A673 (cell line): Measurements from ENCODE around the gene ATP6V0E1. TPM values are rescaled to one million over a fixed set of nuclear protein-coding genes. Genes with fewer than 3 reads are reported as not detected.
A peak's percentile ranks its signal among the peaks of the same experiment; 100 is the strongest.

ENCODE experiments used
- BruUV-seq: library from RNA; stranded (reverse); fragments of 400-500 nt; replicated peaks from 2 replicates; lab custom pipeline; 2021; lab: Mats Ljungman, UMichigan
- CTCF ChIA-PET: fragments of 300-600 bp; sonication (Branson Sonifier 250); formaldehyde crosslinking; loops from one replicate; lab custom pipeline; 2022; ENCODE audit warnings: antibody characterized with exemption; lab: Charles Lee
- POLR2A ChIA-PET: fragments of 300-600 bp; sonication (Branson Sonifier 250); formaldehyde crosslinking; loops from one replicate; lab custom pipeline; 2022; ENCODE audit warnings: antibody characterized with exemption; ENCODE audit not compliant: low non-redundant PET; lab: Charles Lee
- DNase-seq: peaks from one replicate; pipeline ENCODE4 v3.0.0-alpha.2; 2015; ENCODE audit warnings: low spot score
- H3K27ac ChIP-seq: fragments of 200-600 bp; sonication (generic); 2 replicates; pipeline ENCODE4 v1.5.1; 2016; ENCODE audit warnings: mixed run types, low read depth, mild to moderate bottlenecking, mixed read lengths, antibody characterized with exemption, low read length; ENCODE audit not compliant: poor library complexity, severe bottlenecking
- H3K27me3 ChIP-seq: fragments of 200-600 bp; sonication (generic); replicated peaks from 2 replicates; pipeline ENCODE4 v1.6.1; 2017; ENCODE audit warnings: mixed run types, low read depth, mild to moderate bottlenecking, mixed read lengths, antibody characterized with exemption, low read length; ENCODE audit not compliant: insufficient read depth, poor library complexity
- H3K36me3 ChIP-seq: fragments of 200-600 bp; sonication (generic); 2 replicates; pipeline ENCODE4 v1.6.1; 2016; ENCODE audit warnings: mixed run types, mild to moderate bottlenecking, mixed read lengths, antibody characterized with exemption, low read length; ENCODE audit not compliant: insufficient read depth, poor library complexity, severe bottlenecking
- H3K4me1 ChIP-seq: fragments of 200-600 bp; sonication (generic); 2 replicates; pipeline ENCODE4 v1.6.1; 2017; ENCODE audit warnings: mixed run types, mild to moderate bottlenecking, mixed read lengths, antibody characterized with exemption, low read length; ENCODE audit not compliant: insufficient read depth, poor library complexity, severe bottlenecking
- H3K4me3 ChIP-seq: fragments of 200-600 bp; sonication (generic); 2 replicates; pipeline ENCODE4 v1.5.1; 2016; ENCODE audit warnings: low read depth, mixed run types, mild to moderate bottlenecking, mixed read lengths, low read length; ENCODE audit not compliant: poor library complexity, severe bottlenecking
- H3K9me3 ChIP-seq: fragments of 200-600 bp; sonication (generic); 2 replicates; pipeline ENCODE4 v1.6.1; 2016; ENCODE audit warnings: mixed run types, low read depth, mild to moderate bottlenecking, mixed read lengths, antibody characterized with exemption, low read length; ENCODE audit not compliant: poor library complexity, severe bottlenecking
- CTCF ChIP-seq: fragments of 300-800, 200-600 bp; sonication (generic); conservative IDR thresholded peaks from 2 replicates; pipeline ENCODE4 v1.5.1; 2017; ENCODE audit warnings: low read depth, mild to moderate bottlenecking, antibody characterized with exemption, low read length, moderate library complexity, mixed read lengths
- EZH2 ChIP-seq: fragments of 200-600 bp; sonication (generic); IDR thresholded peaks from 2 replicates; pipeline ENCODE4 v1.6.1; 2017; ENCODE audit warnings: borderline replicate concordance, low read depth, mild to moderate bottlenecking, mixed read lengths, antibody characterized with exemption, low read length; ENCODE audit not compliant: poor library complexity, severe bottlenecking
- intact Hi-C: fragments of 100-400 bp; cut with micrococcal nuclease; formaldehyde crosslinking; loops from one replicate; pipeline ENCODE4 v1.10.0; 2022; ENCODE audit not compliant: unreplicated experiment
- total RNA-seq: library from RNA; stranded (reverse); gene quantifications from 2 replicates; pipeline ENCODE4 v1.2.3, GENCODE V29; 2021

ATP6V0E1 gene
- total RNA-seq, 1 experiment from 2014 or later, result 148 TPM

- no peaks in the 10 kb centered on the region for H3K9me3 ChIP-seq
- ChIA-PET POLR2A (no interaction called here), CTCF (no interaction called here)
- H3K27ac ChIP-seq, result no peak overlapping the region
- no peaks in the 10 kb centered on the region for H3K36me3 ChIP-seq
- DNase-seq, result no peak
- peaks cover 6% of the 10 kb centered on the region for H3K4me1 ChIP-seq
- H3K4me3 ChIP-seq, result no peak overlapping the region
- TF ChIP-seq EZH2, result no peak
- TF ChIP-seq CTCF, result no peak
- intact Hi-C loops, result no loop called here
- no peaks in the 10 kb centered on the region for H3K27me3 ChIP-seq
- BruUV-seq, result no TSS peak
These were observed 78.6 kb downstream of the ATP6V0E1 start for GRCh38 chr5:173062141-173062540.

- H3K27ac ChIP-seq, result no peak overlapping the region
- no peaks in the 10 kb centered on the region for H3K27me3 ChIP-seq
- no peak overlapping the region for H3K4me3 ChIP-seq
- TF ChIP-seq EZH2 (no peak), CTCF (no peak)
- no peak for DNase-seq
- intact Hi-C loops, result no loop called here
- CTCF ChIA-PET, result no interaction called here
- no TSS peak for BruUV-seq
- no peaks in the 10 kb centered on the region for H3K4me1 ChIP-seq
- POLR2A ChIA-PET, result no interaction called here
- H3K36me3 ChIP-seq, result no peaks in the 10 kb centered on the region
- no peaks in the 10 kb centered on the region for H3K9me3 ChIP-seq
These were observed 81.6 kb downstream of the ATP6V0E1 start for GRCh38 chr5:173065155-173065554.

GRCh38 chr5:173069671-173070070 is 86.1 kb downstream of the ATP6V0E1 start:
- no peaks in the 10 kb centered on the region for H3K4me1 ChIP-seq
- peak; percentile 30 for DNase-seq
- H3K27me3 ChIP-seq, result no peaks in the 10 kb centered on the region
- no peak overlapping the region for H3K27ac ChIP-seq
- intact Hi-C loops, result no loop called here
- no TSS peak for BruUV-seq
- CTCF ChIA-PET, result no interaction called here
- H3K36me3 ChIP-seq, result no peaks in the 10 kb centered on the region
- TF ChIP-seq CTCF (no peak), EZH2 (no peak)
- H3K9me3 ChIP-seq, result no peaks in the 10 kb centered on the region
- POLR2A ChIA-PET, result no interaction called here
- no peak overlapping the region for H3K4me3 ChIP-seq
